Measurements from ENCODE around the gene MAPKAPK5. TPM values are rescaled to one million over a fixed set of nuclear protein-coding genes. Genes with fewer than 3 reads are reported as not detected.

The MAPKAPK5 gene
- total RNA-seq, 1 donor from 2014 or later = 6.4 TPM

DNA sequence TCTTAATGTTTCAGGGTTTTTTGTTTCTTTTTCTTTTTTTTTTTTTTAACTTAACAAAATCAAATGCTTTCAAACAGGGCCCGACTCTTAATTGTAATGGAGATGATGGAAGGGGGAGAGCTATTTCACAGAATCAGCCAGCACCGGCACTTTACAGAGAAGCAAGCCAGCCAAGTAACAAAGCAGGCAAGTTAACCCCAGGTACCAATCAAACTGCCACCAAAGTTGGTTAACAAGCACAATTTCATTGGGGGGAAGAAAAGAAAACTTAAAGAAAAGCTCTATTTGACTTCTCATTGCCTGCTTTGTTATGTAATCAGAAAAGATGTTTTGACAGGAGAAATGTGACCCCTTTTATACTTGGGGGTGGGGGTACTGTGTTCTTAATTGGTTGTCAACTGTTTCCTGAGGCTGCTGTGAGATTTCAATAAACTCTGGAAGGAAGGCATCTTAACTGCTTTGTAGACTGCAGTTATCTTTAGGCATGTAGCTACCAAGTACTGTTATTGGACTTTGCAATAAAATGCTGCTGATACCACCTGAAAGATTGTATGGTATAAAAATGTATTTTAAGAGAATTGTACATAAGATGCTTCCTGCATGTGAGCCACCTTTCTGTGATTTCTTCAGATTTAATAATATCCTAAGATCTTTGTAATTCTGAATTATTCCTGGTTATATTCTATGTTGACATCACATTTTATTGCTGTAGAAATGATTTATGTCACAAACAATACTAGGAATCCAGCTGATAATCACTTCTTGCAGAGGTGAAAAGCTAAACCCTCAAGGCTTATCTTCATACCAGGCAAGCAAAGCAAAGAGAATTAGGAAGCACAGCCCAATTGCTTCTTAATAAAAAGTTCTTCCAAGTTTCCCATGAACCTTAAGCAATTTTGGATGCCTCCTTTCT, 26.9 kb downstream of the MAPKAPK5 start:
- Histone ChIP-seq H3K4me3 (no peak overlapping the region), H3K27me3 (no peaks in the 10 kb centered on the region), H3K9me3 (no peaks in the 10 kb centered on the region), H3K4me1 (no peaks in the 10 kb centered on the region), H3K27ac (no peak overlapping the region), H3K36me3 (peaks cover 51 to 66% of the 10 kb centered on the region in 2 donors)
- TF ChIP-seq, protein P1, sequence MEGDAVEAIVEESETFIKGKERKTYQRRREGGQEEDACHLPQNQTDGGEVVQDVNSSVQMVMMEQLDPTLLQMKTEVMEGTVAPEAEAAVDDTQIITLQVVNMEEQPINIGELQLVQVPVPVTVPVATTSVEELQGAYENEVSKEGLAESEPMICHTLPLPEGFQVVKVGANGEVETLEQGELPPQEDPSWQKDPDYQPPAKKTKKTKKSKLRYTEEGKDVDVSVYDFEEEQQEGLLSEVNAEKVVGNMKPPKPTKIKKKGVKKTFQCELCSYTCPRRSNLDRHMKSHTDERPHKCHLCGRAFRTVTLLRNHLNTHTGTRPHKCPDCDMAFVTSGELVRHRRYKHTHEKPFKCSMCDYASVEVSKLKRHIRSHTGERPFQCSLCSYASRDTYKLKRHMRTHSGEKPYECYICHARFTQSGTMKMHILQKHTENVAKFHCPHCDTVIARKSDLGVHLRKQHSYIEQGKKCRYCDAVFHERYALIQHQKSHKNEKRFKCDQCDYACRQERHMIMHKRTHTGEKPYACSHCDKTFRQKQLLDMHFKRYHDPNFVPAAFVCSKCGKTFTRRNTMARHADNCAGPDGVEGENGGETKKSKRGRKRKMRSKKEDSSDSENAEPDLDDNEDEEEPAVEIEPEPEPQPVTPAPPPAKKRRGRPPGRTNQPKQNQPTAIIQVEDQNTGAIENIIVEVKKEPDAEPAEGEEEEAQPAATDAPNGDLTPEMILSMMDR (IDR thresholded peaks at IDR 0.05) = no peak
- intact Hi-C loops (cut with DNase I) = no loop called here
- no peak for DNase-seq (ENCODE audit: low spot score in 2 of 2)

DNA sequence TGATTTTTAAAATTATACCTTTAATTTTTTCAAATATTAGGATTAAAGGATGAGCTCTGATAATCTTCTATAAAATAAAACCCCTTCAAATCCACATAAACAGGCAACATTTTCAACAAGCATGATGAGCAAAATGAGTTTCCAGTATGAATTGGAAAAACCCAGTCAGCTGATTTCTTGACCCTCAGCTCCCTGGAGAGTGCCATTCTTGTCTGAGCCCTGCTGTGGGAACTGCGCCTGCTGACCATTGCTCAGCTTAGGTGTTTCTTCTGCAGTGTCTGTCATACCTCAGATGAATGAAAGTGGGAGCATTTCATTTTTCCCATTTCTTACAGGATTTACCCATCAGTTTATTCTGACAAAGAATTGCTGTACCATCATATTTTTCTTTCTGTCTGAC, 27.6 kb downstream of the MAPKAPK5 start:
- intact Hi-C loops (cut with DNase I) = no loop called here
- TF ChIP-seq, protein P1 (IDR thresholded peaks at IDR 0.05) = no peak
- Histone ChIP-seq H3K36me3 (peaks cover 51 to 67% of the 10 kb centered on the region in 2 donors), H3K9me3 (no peaks in the 10 kb centered on the region), H3K27ac (no peak overlapping the region), H3K27me3 (no peaks in the 10 kb centered on the region), H3K4me3 (no peak overlapping the region), H3K4me1 (no peaks in the 10 kb centered on the region)
- no peak for DNase-seq (ENCODE audit: low spot score in 2 of 2)

DNA sequence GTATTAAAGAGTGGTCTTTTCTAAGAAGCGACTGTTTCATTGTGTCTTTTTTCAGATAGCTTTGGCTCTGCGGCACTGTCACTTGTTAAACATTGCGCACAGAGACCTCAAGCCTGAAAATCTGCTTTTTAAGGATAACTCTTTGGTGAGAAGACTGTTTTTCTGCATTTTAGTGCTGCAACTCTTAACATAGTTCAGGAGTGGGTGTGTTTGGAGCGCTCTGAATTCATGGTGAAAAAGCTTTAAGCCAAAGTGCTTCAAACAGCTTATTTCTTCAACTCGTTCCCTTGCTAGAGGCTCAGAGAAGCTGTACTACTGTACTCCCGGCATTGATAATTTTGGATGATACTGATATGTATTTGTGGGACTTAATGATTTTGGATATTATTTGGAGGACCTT, 28.2 kb downstream of the MAPKAPK5 start:
- intact Hi-C loops (cut with DNase I) = no loop called here
- TF ChIP-seq, protein P1 (IDR thresholded peaks at IDR 0.05) = no peak
- Histone ChIP-seq H3K36me3 (peaks cover 51 to 67% of the 10 kb centered on the region in 2 donors), H3K4me1 (no peaks in the 10 kb centered on the region), H3K27ac (no peak overlapping the region), H3K4me3 (no peak overlapping the region), H3K27me3 (no peaks in the 10 kb centered on the region), H3K9me3 (no peaks in the 10 kb centered on the region)
- DNase-seq (ENCODE audit: low spot score in 2 of 2) = no peak

- peaks cover 51 to 72% of the 10 kb centered on the region in 2 donors for H3K36me3 ChIP-seq
- no peaks in the 10 kb centered on the region for H3K4me1 ChIP-seq
- DNase-seq (ENCODE audit: low spot score in 2 of 2) = no peak
- H3K9me3 ChIP-seq = no peaks in the 10 kb centered on the region
- no peak overlapping the region for H3K27ac ChIP-seq
- TF ChIP-seq, protein P1 (IDR thresholded peaks at IDR 0.05) = no peak
- H3K27me3 ChIP-seq = no peaks in the 10 kb centered on the region
- no peak overlapping the region for H3K4me3 ChIP-seq
- intact Hi-C loops (cut with DNase I) = no loop called here
Observed at GRCh38 chr12:111870706-111871105, 28.7 kb downstream of the MAPKAPK5 start.

DNA sequence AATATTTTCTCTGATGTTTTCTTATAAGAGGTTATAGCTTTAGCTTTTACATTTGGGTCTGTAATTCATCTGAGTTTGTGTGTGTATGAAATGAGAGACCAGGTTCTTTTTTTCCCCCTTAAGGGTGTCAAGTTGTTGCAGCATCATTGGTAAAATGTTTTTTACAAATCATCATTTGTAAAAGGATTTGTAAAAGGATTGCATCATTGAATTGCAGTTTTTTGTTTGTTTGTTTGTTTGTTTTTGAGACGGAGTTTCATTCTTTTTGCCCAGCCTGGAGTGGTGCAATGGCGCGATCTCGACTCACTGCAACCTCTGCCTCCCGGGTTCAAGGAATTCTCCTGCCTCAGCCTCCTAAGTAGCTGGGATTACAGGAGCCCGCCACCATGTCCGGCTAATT, 31.1 kb downstream of the MAPKAPK5 start:
- no peak overlapping the region for H3K27ac ChIP-seq
- intact Hi-C loops (cut with DNase I) = no loop called here
- no peak overlapping the region for H3K4me3 ChIP-seq
- H3K4me1 ChIP-seq = no peaks in the 10 kb centered on the region
- no peak for DNase-seq (ENCODE audit: low spot score in 2 of 2)
- H3K36me3 ChIP-seq = peaks cover 36 to 63% of the 10 kb centered on the region in 2 donors
- H3K9me3 ChIP-seq = no peaks in the 10 kb centered on the region
- no peaks in the 10 kb centered on the region for H3K27me3 ChIP-seq
- TF ChIP-seq, protein P1 (IDR thresholded peaks at IDR 0.05) = no peak

Measured in ascending aorta (tissue), 2 donors.